Pancreas (tissue), 10 donors: ENCODE data around the gene SOD3. TPM values are rescaled to one million over a fixed set of nuclear protein-coding genes. Genes with fewer than 3 reads are reported as not detected.

Experiments
- ATAC-seq, 4 donors: fragments of 200-7000 bp; cut with Tn5 transposase; one replicate each; pipeline versions ENCODE4 v1.8.0 to v1.9.1; 2020; ENCODE audit warnings: mild to moderate bottlenecking in 4 of 4, moderate library complexity in 4 of 4
- DNase-seq, 6 donors: peaks; one replicate each; pipeline ENCODE4 v3.0.0-alpha.2; 2020
- FAIRE-seq: peaks from 2 replicates; lab custom pipeline; 2012; peaks lifted over from hg19 to GRCh38; lab: Jason Lieb, UNC
- H3K27ac ChIP-seq, 4 donors: fragments of 200-600 bp; sonication (generic); 1 replicate in 3 of 4; 2 replicates in 1 of 4; pipeline versions ENCODE4 v1.5.0 to v1.8.0; 2020
- H3K27me3 ChIP-seq, 4 donors: fragments of 200-600 bp; one replicate each; pipeline ENCODE4 v1.8.0; 2021
- H3K36me3 ChIP-seq, 3 donors: fragments of 200-600 bp; sonication (generic) in 1 of 3; one replicate each; pipeline versions ENCODE4 v1.5.0 to v1.8.0; 2020 to 2021
- H3K4me1 ChIP-seq, 3 donors: fragments of 200-600 bp; one replicate each; pipeline ENCODE4 v1.8.0; 2021
- H3K4me3 ChIP-seq, 4 donors: fragments of 200-600 bp; sonication (generic) in 2 of 4; one replicate each; pipeline versions ENCODE4 v1.5.0 to v1.8.0; 2020 to 2021
- H3K9me3 ChIP-seq, 4 donors: fragments of 200-600 bp; one replicate each; pipeline ENCODE4 v1.8.0; 2021
- WGBS, 2 donors: extraction: QIAGEN DNeasy Blood & Tissue Kit; methylation state at CpG; one replicate each; pipeline ENCODE4 v1.1.7; 2013; 5-methylcytosine and 5-hydroxymethylcytosine counted together
- intact Hi-C, 3 donors: fragments of 100-400 bp; cut with DNase I; formaldehyde crosslinking; loops; one replicate each; pipeline versions ENCODE4 v1.11.1 to v1.14.2; 2022
- polyA plus RNA-seq, 2 donors: library from polyadenylated mRNA; stranded (reverse); fragments of 200-250 nt; gene quantifications; one replicate each; pipeline ENCODE4 v1.2.3, GENCODE V29; 2013
- total RNA-seq, 6 donors: library from RNA; stranded (reverse); fragmentation: NEBNext Ultra II Directional in 4 of 6; extraction: Animal tissue kit (Norgen Biotek cat#: 25700) in 4 of 6; gene quantifications; one replicate each; pipeline versions ENCODE4 v1.2.1 to v1.2.4, GENCODE V29; 2021 to 2023
- TF ChIP-seq, protein P1 (sequence below), 4 donors: fragments of 200-600 bp; sonication (generic) in 3 of 4; IDR thresholded peaks; one replicate each; pipeline versions ENCODE4 v1.5.0 to v1.8.0; 2021; ENCODE audit warnings: antibody characterized with exemption in 4 of 4
- donor health status: healthy with polysubstance abuse.
- donor health status: DM: no; HTN: no; CAD: no; lungs with moderate emphysema.
- donor health status: DM: no; HTN: no; CAD: no.
- donor health status: control.
- donor health status: control.
- donor health status: Bipolar disorder and iron deficiency.
- donor health status: DM: yes; HTN: yes; CAD: no.
- donor health status: DM: no; HTN: no; CAD: no.
- donor health status: DM: no; HTN: no; CAD: no.
- donor health status: DM: yes; HTN: yes; CAD: no.

The SOD3 gene
- total and polyA plus RNA-seq, 8 donors = 21.2 to 43.9 (median 37.2) TPM

DNA sequence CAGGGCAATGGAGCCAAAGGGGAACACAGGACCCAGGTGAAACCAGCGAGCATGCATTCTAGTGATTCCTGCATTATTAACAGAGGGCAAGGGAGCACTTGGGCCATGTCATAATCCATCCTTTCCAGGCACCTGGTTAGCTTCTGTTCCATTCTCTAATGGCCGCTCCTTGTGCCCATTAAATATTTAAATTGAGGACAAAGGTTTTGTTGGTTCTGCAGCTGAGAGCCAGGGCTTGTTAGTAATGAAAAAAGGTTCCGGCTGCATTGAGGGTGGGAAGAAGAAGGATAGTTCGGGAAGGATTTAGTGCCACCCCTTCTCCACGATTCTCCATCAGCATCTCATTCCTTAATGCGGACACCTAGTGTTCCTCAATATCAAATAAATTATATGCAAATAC is 13.6 kb downstream of the SOD3 start:
- no peak overlapping the region for H3K4me3 ChIP-seq
- intact Hi-C loops = no loop called here
- DNase-seq = no peak
- H3K9me3 ChIP-seq = no peaks in the 10 kb centered on the region
- no peak for FAIRE-seq
- peaks cover 0 to 3% (median 0%) of the 10 kb centered on the region in 3 donors for H3K4me1 ChIP-seq
- H3K36me3 ChIP-seq = peaks cover 0 to 11% (median 0%) of the 10 kb centered on the region in 3 donors
- 96 to 98% methylated on average over 6 of the region's 6 CpGs for WGBS, 2 donors
- ATAC-seq = no peak
- H3K27me3 ChIP-seq = no peaks in the 10 kb centered on the region
- TF ChIP-seq, protein P1, sequence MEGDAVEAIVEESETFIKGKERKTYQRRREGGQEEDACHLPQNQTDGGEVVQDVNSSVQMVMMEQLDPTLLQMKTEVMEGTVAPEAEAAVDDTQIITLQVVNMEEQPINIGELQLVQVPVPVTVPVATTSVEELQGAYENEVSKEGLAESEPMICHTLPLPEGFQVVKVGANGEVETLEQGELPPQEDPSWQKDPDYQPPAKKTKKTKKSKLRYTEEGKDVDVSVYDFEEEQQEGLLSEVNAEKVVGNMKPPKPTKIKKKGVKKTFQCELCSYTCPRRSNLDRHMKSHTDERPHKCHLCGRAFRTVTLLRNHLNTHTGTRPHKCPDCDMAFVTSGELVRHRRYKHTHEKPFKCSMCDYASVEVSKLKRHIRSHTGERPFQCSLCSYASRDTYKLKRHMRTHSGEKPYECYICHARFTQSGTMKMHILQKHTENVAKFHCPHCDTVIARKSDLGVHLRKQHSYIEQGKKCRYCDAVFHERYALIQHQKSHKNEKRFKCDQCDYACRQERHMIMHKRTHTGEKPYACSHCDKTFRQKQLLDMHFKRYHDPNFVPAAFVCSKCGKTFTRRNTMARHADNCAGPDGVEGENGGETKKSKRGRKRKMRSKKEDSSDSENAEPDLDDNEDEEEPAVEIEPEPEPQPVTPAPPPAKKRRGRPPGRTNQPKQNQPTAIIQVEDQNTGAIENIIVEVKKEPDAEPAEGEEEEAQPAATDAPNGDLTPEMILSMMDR (IDR thresholded peaks at IDR 0.05) = no peak
- H3K27ac ChIP-seq = no peak overlapping the region

DNA sequence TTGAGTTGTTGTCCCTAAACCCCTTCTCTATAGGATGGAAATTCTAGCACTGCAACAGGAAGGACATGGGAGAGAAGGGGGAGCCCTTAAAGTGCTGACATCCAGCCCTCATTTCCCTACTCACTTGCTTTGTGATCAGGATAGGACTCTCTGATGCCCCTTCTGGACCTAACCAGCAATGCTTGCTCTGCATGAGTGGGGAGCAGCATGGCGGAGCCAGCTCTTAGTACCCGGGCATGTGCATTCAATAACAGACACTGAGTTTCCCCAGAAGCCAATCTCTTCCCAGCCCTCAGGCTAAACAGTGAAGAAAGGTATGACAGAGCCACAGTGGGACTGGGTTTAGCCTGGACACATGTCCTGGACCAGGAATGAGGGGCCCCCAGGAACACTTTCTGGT is 14.0 kb downstream of the SOD3 start:
- 92 to 100% methylated on average over 2 of the region's 2 CpGs for WGBS, 2 donors
- H3K27ac ChIP-seq = no peak overlapping the region

DNA sequence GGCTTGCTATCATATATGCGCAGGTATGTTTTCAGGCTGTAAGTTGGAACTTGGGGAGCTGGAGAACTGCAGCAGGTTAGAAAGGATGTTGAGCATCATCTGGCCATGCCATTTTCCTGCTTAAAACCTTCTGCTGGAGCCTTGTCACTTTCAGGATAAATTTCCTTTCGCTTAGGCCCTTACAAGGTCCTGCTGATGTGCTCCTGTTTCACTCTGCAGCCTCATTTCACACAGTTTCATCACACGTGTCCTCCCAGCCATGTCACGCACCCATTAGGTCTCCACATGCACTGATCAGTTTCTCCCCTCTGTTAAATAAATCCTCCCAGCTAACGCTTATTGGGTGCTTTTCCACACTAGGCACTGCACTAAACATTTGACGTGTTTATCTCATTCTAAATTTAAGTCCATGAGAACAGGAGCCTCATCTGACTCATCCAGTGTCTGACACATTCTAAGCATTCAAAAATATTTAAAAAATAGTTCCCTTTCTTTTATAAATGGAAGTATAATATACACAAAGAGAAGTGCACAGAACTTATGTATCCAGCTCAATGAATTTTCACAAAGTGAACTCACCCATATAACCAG is 14.5 kb downstream of the SOD3 start:
- peaks cover 0 to 3% (median 0%) of the 10 kb centered on the region in 3 donors for H3K4me1 ChIP-seq
- H3K9me3 ChIP-seq = no peaks in the 10 kb centered on the region
- FAIRE-seq (no peak), DNase-seq (no peak), ATAC-seq (no peak)
- TF ChIP-seq, protein P1 (IDR thresholded peaks at IDR 0.05) = no peak
- H3K27me3 ChIP-seq = no peaks in the 10 kb centered on the region
- H3K4me3 ChIP-seq = no peak overlapping the region
- H3K27ac ChIP-seq = no peak overlapping the region
- intact Hi-C loops = no loop called here
- 95 to 100% methylated on average over 6 of the region's 6 CpGs for WGBS, 2 donors
- peaks cover 0 to 11% (median 0%) of the 10 kb centered on the region in 3 donors for H3K36me3 ChIP-seq

More for the DNA sequence above, 14.0 kb downstream of the SOD3 start:
- intact Hi-C loops = no loop called here
- TF ChIP-seq, protein P1 (IDR thresholded peaks at IDR 0.05) = no peak
- H3K4me3 ChIP-seq = no peak overlapping the region
- H3K4me1 ChIP-seq = peaks cover 0 to 3% (median 0%) of the 10 kb centered on the region in 3 donors
- no peak for ATAC-seq
- no peak for FAIRE-seq
- H3K36me3 ChIP-seq = peaks cover 0 to 11% (median 0%) of the 10 kb centered on the region in 3 donors
- H3K9me3 ChIP-seq = no peaks in the 10 kb centered on the region
- no peaks in the 10 kb centered on the region for H3K27me3 ChIP-seq
- DNase-seq = no peak

DNA sequence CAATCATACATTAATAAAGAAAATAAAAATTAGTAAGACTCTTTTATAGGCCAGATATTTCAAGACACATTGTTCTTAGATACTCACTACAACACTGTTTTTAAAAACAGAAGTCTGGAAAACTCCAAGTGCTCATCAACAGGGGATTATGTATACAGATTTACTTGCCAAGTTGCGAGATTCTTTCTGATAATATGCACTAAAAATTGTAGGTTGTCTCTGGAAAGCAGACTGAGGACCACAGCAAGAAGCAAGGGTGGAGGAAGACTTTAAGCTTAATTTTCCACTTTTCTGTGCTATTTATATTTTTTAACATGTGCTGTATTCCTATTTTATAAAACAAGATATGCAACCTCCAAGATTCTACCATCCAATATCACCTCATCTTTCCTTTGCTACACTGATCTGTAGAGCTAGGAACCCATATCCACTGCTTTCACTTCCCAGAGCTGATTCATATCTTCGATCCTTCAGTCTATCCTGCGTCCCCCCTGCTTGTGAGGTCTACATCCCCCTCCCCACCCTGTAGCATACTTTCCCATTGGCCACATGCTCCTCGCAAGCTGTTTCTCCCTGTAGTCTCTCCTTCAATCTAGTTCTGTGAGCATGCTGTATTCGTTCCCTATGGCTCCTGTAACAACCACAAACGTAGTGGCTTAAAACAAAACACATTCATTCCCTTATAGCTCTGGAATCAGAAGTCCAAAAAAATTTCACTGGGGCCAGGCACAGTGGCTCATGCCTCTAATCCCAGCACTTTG is 15.7 kb downstream of the SOD3 start:
- Histone ChIP-seq H3K9me3 (no peaks in the 10 kb centered on the region), H3K4me1 (no peaks in the 10 kb centered on the region), H3K27me3 (no peaks in the 10 kb centered on the region), H3K36me3 (peaks cover 0 to 11% (median 0%) of the 10 kb centered on the region in 3 donors), H3K27ac (no peak overlapping the region), H3K4me3 (no peak overlapping the region)
- no peak for ATAC-seq
- no peak for DNase-seq
- TF ChIP-seq, protein P1 (IDR thresholded peaks at IDR 0.05) = no peak
- FAIRE-seq = no peak
- 95% methylated on average over 6 of the region's 6 CpGs for WGBS, 2 donors
- intact Hi-C loops = no loop called here

DNA sequence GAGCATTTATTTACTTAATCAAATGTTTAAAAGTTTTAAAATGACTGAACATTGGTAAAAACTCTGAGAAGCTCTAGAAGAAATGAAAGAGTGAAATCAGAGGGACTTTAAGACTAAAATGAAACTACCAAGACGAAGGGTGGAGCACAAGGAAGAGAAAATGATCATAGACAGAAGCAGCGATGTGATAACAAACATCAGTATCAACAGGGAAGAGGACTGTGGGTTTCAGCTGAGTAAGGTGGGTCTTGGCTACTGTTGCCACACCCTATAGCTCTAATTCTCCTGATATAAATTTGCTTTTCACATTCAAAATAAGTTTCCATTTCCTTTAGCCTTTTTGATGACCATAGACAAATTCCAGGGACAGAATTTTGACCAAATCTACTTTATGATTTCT is 18.4 kb downstream of the SOD3 start:
- no peaks in the 10 kb centered on the region for H3K4me1 ChIP-seq
- FAIRE-seq = no peak

More for the DNA sequence above, 18.4 kb downstream of the SOD3 start:
- Histone ChIP-seq H3K27me3 (no peaks in the 10 kb centered on the region), H3K9me3 (no peaks in the 10 kb centered on the region), H3K27ac (no peak overlapping the region), H3K36me3 (peaks cover 0 to 9% (median 7%) of the 10 kb centered on the region in 3 donors), H3K4me3 (no peak overlapping the region)
- DNase-seq = no peak
- WGBS, 2 donors = 94 to 98% methylated on average over 2 of the region's 2 CpGs
- intact Hi-C loops = no loop called here
- no peak for ATAC-seq
- TF ChIP-seq, protein P1 (IDR thresholded peaks at IDR 0.05) = no peak
